Muscle layer of duodenum (tissue), 2 donors: ENCODE results near the gene PRKAG3.
"Not testable (repeated sequence)": the region's sequence is repeated elsewhere in the genome, so short reads cannot be mapped to it uniquely, and the experiment has no call there.

ENCODE experiments used
- H3K27ac ChIP-seq: one replicate; pipeline ENCODE4 v1.7.0; 2013; ENCODE audit warnings: mild to moderate bottlenecking, low read length
- H3K27me3 ChIP-seq: one replicate; pipeline ENCODE4 v1.7.0; 2013; ENCODE audit warnings: low read depth, mild to moderate bottlenecking, control low read depth, low read length
- H3K36me3 ChIP-seq, 2 donors: one replicate each; pipeline ENCODE4 v1.7.0; 2013; ENCODE audit warnings: low read length in 2 of 2, control low read depth in 1 of 2, mild to moderate bottlenecking in 1 of 2; ENCODE audit not compliant: insufficient read depth in 2 of 2, control insufficient read depth in 1 of 2
- H3K4me1 ChIP-seq, 2 donors: one replicate each; pipeline ENCODE4 v1.7.0; 2013; ENCODE audit warnings: low read length in 2 of 2, mild to moderate bottlenecking in 2 of 2, control low read depth in 1 of 2, moderate library complexity in 1 of 2; ENCODE audit not compliant: insufficient read depth in 2 of 2, control insufficient read depth in 1 of 2
- H3K4me3 ChIP-seq, 2 donors: one replicate each; pipeline ENCODE4 v1.7.0; 2013; ENCODE audit warnings: low read length in 2 of 2, low read depth in 1 of 2, mild to moderate bottlenecking in 1 of 2
- H3K9me3 ChIP-seq, 2 donors: one replicate each; pipeline ENCODE4 v1.7.0; 2013; ENCODE audit warnings: low read length in 2 of 2, control low read depth in 1 of 2, mild to moderate bottlenecking in 1 of 2; ENCODE audit not compliant: control insufficient read depth in 1 of 2
- donor health status: healthy.

Gene PRKAG3

DNA sequence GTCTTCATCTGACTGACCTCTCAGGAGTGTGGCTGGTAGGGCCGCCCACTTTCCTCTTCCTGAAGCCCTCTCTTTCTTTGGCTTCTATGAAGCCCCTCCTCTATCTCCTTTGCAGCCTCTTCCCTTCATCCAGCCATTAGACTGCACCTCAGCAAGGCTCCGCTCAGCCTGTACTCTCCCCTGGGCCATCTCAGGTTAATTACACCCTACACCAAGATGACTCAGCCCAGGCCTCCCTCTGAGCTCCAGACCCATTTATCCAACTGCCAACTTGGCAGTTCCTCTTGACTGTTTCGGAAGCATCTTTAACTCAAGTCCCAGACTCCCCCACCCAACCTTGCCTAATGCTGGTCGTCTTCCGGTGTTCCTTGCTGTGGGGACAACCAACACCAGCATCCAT lies 22.2 kb upstream of the PRKAG3 start:
- Histone ChIP-seq H3K27ac (no peak overlapping the region), H3K36me3 (no peaks in the 10 kb centered on the region), H3K4me3 (no peak overlapping the region), H3K9me3 (no peaks in the 10 kb centered on the region), H3K4me1 (peaks cover 0 to 3% of the 10 kb centered on the region in 2 donors), H3K27me3 (peaks cover 37% of the 10 kb centered on the region)

- Histone ChIP-seq H3K27me3 (peaks cover 30% of the 10 kb centered on the region), H3K4me3 (no peak overlapping the region), H3K36me3 (no peaks in the 10 kb centered on the region), H3K9me3 (no peaks in the 10 kb centered on the region), H3K27ac (no peak overlapping the region), H3K4me1 (peaks cover 0 to 3% of the 10 kb centered on the region in 2 donors)
Measured at GRCh38 chr2:218852911-218853667, 21.5 kb upstream of the PRKAG3 start.

- no peak overlapping the region for H3K27ac ChIP-seq
- H3K4me1 ChIP-seq = peaks cover 0 to 3% of the 10 kb centered on the region in 2 donors
- peaks cover 22% of the 10 kb centered on the region for H3K27me3 ChIP-seq
- no peak overlapping the region for H3K4me3 ChIP-seq
- H3K36me3 ChIP-seq = no peaks in the 10 kb centered on the region
- H3K9me3 ChIP-seq = no peaks in the 10 kb centered on the region
Measured at GRCh38 chr2:218851286-218851685, 19.7 kb upstream of the PRKAG3 start.

- peaks cover 17% of the 10 kb centered on the region for H3K27me3 ChIP-seq
- no peak overlapping the region for H3K4me3 ChIP-seq
- H3K27ac ChIP-seq = no peak overlapping the region
- H3K9me3 ChIP-seq = no peaks in the 10 kb centered on the region
- H3K36me3 ChIP-seq = no peaks in the 10 kb centered on the region
- peaks cover 0 to 3% of the 10 kb centered on the region in 2 donors for H3K4me1 ChIP-seq
Measured at GRCh38 chr2:218850796-218851195, 19.2 kb upstream of the PRKAG3 start.

- Histone ChIP-seq H3K9me3 (no peaks in the 10 kb centered on the region), H3K27me3 (peaks cover 14% of the 10 kb centered on the region), H3K4me3 (no peak overlapping the region), H3K36me3 (no peaks in the 10 kb centered on the region), H3K27ac (no peak overlapping the region), H3K4me1 (peaks cover 0 to 3% of the 10 kb centered on the region in 2 donors)
Measured at GRCh38 chr2:218849721-218850120, 18.1 kb upstream of the PRKAG3 start.

DNA sequence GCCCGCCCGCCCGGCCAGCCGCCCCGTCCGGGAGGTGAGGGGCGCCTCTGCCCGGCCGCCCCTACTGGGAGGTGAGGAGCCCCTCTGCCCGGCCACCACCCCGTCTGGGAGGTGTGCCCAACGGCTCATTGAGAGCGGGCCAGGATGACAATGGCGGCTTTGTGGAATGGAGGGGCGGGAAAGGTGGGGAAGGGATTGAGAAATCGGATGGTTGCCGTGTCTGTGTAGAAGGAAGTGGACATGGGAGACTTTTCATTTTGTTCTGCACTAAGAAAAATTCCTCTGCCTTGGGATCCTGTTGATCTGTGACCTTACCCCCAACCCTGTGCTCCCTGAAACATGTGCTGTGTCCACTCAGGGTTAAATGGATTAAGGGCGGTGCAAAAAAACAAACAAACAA lies 15.4 kb upstream of the PRKAG3 start:
- H3K36me3 ChIP-seq, H3K27me3 ChIP-seq, H3K9me3 ChIP-seq, H3K27ac ChIP-seq, H3K4me3 ChIP-seq, H3K4me1 ChIP-seq: not testable (repeated sequence)

GRCh38 chr2:218844334-218844733 lies 12.7 kb upstream of the PRKAG3 start:
- H3K27ac ChIP-seq, H3K4me3 ChIP-seq, H3K9me3 ChIP-seq, H3K27me3 ChIP-seq, H3K36me3 ChIP-seq, H3K4me1 ChIP-seq: not testable (repeated sequence)

- no peaks in the 10 kb centered on the region for H3K36me3 ChIP-seq
- H3K4me1 ChIP-seq = no peaks in the 10 kb centered on the region
- peaks cover 0 to 4% of the 10 kb centered on the region in 2 donors for H3K9me3 ChIP-seq
- no peaks in the 10 kb centered on the region for H3K27me3 ChIP-seq
- H3K27ac ChIP-seq = no peak overlapping the region
- no peak overlapping the region for H3K4me3 ChIP-seq
Measured at GRCh38 chr2:218839888-218840287, 8.3 kb upstream of the PRKAG3 start.

DNA sequence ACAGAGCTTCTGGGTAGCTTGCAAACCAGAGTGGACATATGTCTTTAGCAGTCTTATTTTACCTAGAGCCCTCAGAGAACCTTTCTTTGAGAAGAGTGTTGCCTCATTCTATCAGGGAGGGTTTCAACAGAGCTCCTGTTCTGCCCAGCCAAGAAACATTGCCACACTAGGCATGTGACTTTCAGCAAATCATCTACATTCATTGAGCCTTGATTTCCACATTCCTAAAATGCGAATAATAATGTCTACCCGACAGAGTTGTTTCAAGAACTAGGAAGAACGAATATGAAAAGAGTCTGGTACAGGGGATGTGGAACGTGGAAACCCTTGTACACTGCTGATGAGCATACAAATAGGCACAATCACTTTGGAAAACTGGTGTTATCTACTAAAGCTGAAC lies 7.8 kb upstream of the PRKAG3 start:
- Histone ChIP-seq H3K27me3 (no peaks in the 10 kb centered on the region), H3K4me1 (no peaks in the 10 kb centered on the region), H3K36me3 (no peaks in the 10 kb centered on the region), H3K9me3 (peaks cover 0 to 4% of the 10 kb centered on the region in 2 donors), H3K4me3 (no peak overlapping the region), H3K27ac (no peak overlapping the region)

DNA sequence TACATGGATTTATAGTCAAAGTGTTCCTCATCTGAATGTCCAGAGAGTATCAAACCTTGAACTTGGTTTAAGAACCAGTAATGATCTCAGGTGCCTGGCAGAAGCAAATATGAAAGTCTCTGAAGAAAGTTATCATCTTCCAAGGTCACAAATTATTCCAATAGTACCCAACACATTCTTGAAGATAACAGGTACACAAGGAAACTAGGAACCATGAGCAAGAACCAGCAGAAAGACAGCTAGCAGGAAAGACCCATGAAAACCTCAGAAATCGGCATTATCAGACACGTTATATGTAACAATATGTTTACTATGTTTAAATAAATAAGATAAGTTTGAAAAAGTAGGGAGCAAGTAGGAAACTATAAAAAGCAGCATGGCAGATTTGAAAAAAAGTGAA lies 5.9 kb upstream of the PRKAG3 start:
- H3K9me3 ChIP-seq = peaks cover 0 to 4% of the 10 kb centered on the region in 2 donors
- H3K4me1 ChIP-seq = peaks cover 0 to 1% of the 10 kb centered on the region in 2 donors
- no peaks in the 10 kb centered on the region for H3K36me3 ChIP-seq
- H3K27ac ChIP-seq = no peak overlapping the region
- H3K27me3 ChIP-seq = no peaks in the 10 kb centered on the region
- no peak overlapping the region for H3K4me3 ChIP-seq

GRCh38 chr2:218834685-218835084 lies 3.1 kb upstream of the PRKAG3 start:
- Histone ChIP-seq H3K36me3 (no peaks in the 10 kb centered on the region), H3K9me3 (peaks cover 0 to 4% of the 10 kb centered on the region in 2 donors), H3K4me3 (no peak overlapping the region), H3K27ac (no peak overlapping the region), H3K4me1 (peaks cover 0 to 11% of the 10 kb centered on the region in 2 donors), H3K27me3 (no peaks in the 10 kb centered on the region)

- Histone ChIP-seq H3K27me3 (no peaks in the 10 kb centered on the region), H3K9me3 (peaks cover 0 to 4% of the 10 kb centered on the region in 2 donors), H3K4me1 (peaks cover 0 to 11% of the 10 kb centered on the region in 2 donors), H3K4me3 (no peak overlapping the region), H3K27ac (no peak overlapping the region), H3K36me3 (no peaks in the 10 kb centered on the region)
Measured at GRCh38 chr2:218833023-218833609, 1.5 kb upstream of the PRKAG3 start.
